GM19438 (cell line): ENCODE data around the gene MFNG.

Experiments used
- ATAC-seq: cut with Tn5 transposase; IDR thresholded peaks from one replicate; pipeline ENCODE4 v1.9.1; 2021; ENCODE audit warnings: low read depth; ENCODE audit not compliant: unreplicated experiment

Gene MFNG

GRCh38 chr22:37427711-37428635 is 58.2 kb downstream of the MFNG start:
- no peak for ATAC-seq

GRCh38 chr22:37427135-37427710 is 59.0 kb downstream of the MFNG start, which contains the start of gene ELFN2:
Gene ELFN2 (minus strand): TSS chr22:37427479. CDS start chr22:37375534, 51,945 bp downstream.
- ATAC-seq: no peak

GRCh38 chr22:37426706-37427134 is 59.5 kb downstream of the MFNG start:
- no peak for ATAC-seq

GRCh38 chr22:37425800-37426705 is 60.1 kb downstream of the MFNG start:
- ATAC-seq: no peak

- ATAC-seq: no peak
Measured at GRCh38 chr22:37425369-37425768, 60.8 kb downstream of the MFNG start.

- no peak for ATAC-seq
Measured at GRCh38 chr22:37423283-37423682, 62.9 kb downstream of the MFNG start.

GRCh38 chr22:37421468-37421877 is 64.7 kb downstream of the MFNG start:
- ATAC-seq: no peak

GRCh38 chr22:37420686-37421467 is 65.3 kb downstream of the MFNG start:
- no peak for ATAC-seq

- ATAC-seq: no peak
Measured at GRCh38 chr22:37419969-37420685, 66.1 kb downstream of the MFNG start.

GRCh38 chr22:37419370-37419968 is 66.7 kb downstream of the MFNG start:
- ATAC-seq: no peak
